ENCODE data around the gene PTPRD. TPM values are rescaled to one million over a fixed set of nuclear protein-coding genes. Genes with fewer than 3 reads are reported as not detected.

Gene PTPRD
- total and polyA plus RNA-seq, 2 experiments from 2014 or later: 11.5 to 58.0 TPM

- no peak overlapping the region for H3K4me3 ChIP-seq
- H3K4me2 ChIP-seq: no peak overlapping the region
- Mint-ChIP-seq H3K27me3 (ENCODE audit: insufficient read depth, low read depth, poor library complexity) (peaks cover 2% of the 10 kb centered on the region), H3K4me1 (no peaks in the 10 kb centered on the region), H3K36me3 (ENCODE audit: low read depth) (peaks cover 3% of the 10 kb centered on the region; the same call in 2 of the 3 replicates), H3K4me3 (no peak overlapping the region), H3K27ac (no peak overlapping the region), H3K9me3 (no peaks in the 10 kb centered on the region)
- no peaks in the 10 kb centered on the region for H3F3A ChIP-seq (replicated peaks; ENCODE audit: low read depth)
- no peak overlapping the region for H3K27ac ChIP-seq (ENCODE audit: low read depth)
- no peaks in the 10 kb centered on the region for H3K4me1 ChIP-seq (ENCODE audit: insufficient read depth)
- ATAC-seq: no peak
- H2AFZ ChIP-seq: no peak overlapping the region
- H3K9me2 ChIP-seq (ENCODE audit: insufficient read depth): no peaks in the 10 kb centered on the region
- DNase-seq (ENCODE audit: low spot score): no peak
- no peaks in the 10 kb centered on the region for H3K27me3 ChIP-seq (ENCODE audit: insufficient read depth)
- no peak for TF ChIP-seq REST (IDR thresholded peaks at IDR 0.05; ENCODE audit: unreplicated experiment)
- TF ChIP-seq CTCF (conservative IDR thresholded peaks at IDR 0.05; ENCODE audit: low read depth in 2 of 2): no peak
- no peak for TF ChIP-seq ZNF331 (CRISPR knock-in tag; IDR thresholded peaks at IDR 0.05; ENCODE audit: low read depth)
- no peak for TF ChIP-seq EZH2phosphoT487 (IDR thresholded peaks at IDR 0.05; ENCODE audit: unreplicated experiment)
- TF ChIP-seq JUNB (IDR thresholded peaks at IDR 0.05; ENCODE audit: unreplicated experiment): no peak
- no peak for TF ChIP-seq ZNF114 (CRISPR knock-in tag; IDR thresholded peaks at IDR 0.05)
- TF ChIP-seq NANOG (IDR thresholded peaks at IDR 0.05; ENCODE audit: borderline replicate concordance): no peak
- no peak for TF ChIP-seq CREB1 (CRISPR knock-in tag; IDR thresholded peaks at IDR 0.05; ENCODE audit: low read depth)
- no peak for TF ChIP-seq ETS1 (IDR thresholded peaks at IDR 0.05)
- TF ChIP-seq ZNF462 (CRISPR knock-in tag; IDR thresholded peaks at IDR 0.05): no peak
- no peak for TF ChIP-seq POLR2AphosphoS5 (IDR thresholded peaks at IDR 0.05; ENCODE audit: low read depth)
- TF ChIP-seq EZH2 (IDR thresholded peaks at IDR 0.05; ENCODE audit: low read depth, unreplicated experiment): no peak
- TF ChIP-seq STAT1 (IDR thresholded peaks at IDR 0.05; ENCODE audit: unreplicated experiment): no peak
- H3K79me2 ChIP-seq (replicated peaks; ENCODE audit: insufficient read depth): no peaks in the 10 kb centered on the region
- no peaks in the 10 kb centered on the region for H4K20me1 ChIP-seq (replicated peaks; ENCODE audit: insufficient read depth)
- H3K36me3 ChIP-seq (ENCODE audit: insufficient read depth): no peaks in the 10 kb centered on the region
These were observed 2128.1 kb downstream of the PTPRD start for GRCh38 chr9:8484597-8485191.
